WTC11 (cell line): ENCODE results near the gene PAIP2. TPM values are rescaled to one million over a fixed set of nuclear protein-coding genes. Genes with fewer than 3 reads are reported as not detected.

Source experiments
- ATAC-seq: fragments of 200-7000 bp; cut with Tn5 transposase; 2 replicates; pipeline ENCODE4 v1.10.0; 2021; ENCODE audit warnings: mild to moderate bottlenecking, moderate library complexity
- CTCF ChIA-PET: fragments of 300-600 bp; sonication (Branson Sonifier 250); formaldehyde crosslinking; loops from one replicate; lab custom pipeline; 2021; ENCODE audit warnings: antibody characterized with exemption; lab: Charles Lee
- POLR2A ChIA-PET: fragments of 350-600 bp; sonication (Branson Sonifier 250); formaldehyde crosslinking; loops from one replicate; lab custom pipeline; 2021; ENCODE audit warnings: antibody characterized with exemption; lab: Charles Lee
- DNase-seq: peaks from one replicate; pipeline ENCODE4 v3.0.0; 2021; ENCODE audit warnings: low spot score
- H3K27ac Mint-ChIP-seq: 2 replicates; pipeline ENCODE4 v1.8.0; 2021; ENCODE audit warnings: mixed read lengths
- H3K27me3 Mint-ChIP-seq: 2 replicates; pipeline ENCODE4 v1.8.0; 2021; ENCODE audit warnings: low read depth, mild to moderate bottlenecking, moderate library complexity, mixed read lengths
- H3K36me3 Mint-ChIP-seq: 2 replicates; pipeline ENCODE4 v1.8.0; 2021; ENCODE audit warnings: mixed read lengths
- H3K4me1 Mint-ChIP-seq: 2 replicates; pipeline ENCODE4 v1.8.0; 2022; ENCODE audit warnings: mixed read lengths
- H3K4me3 Mint-ChIP-seq: 2 replicates; pipeline ENCODE4 v1.8.0; 2021; ENCODE audit warnings: mild to moderate bottlenecking, moderate library complexity, mixed read lengths
- H3K9me3 Mint-ChIP-seq: 2 replicates; pipeline ENCODE4 v1.8.0; 2021; ENCODE audit warnings: mixed read lengths
- MYBL2 ChIP-seq: sonication (generic); formaldehyde crosslinking; IDR thresholded peaks from 2 replicates; pipeline ENCODE4 v1.8.1; 2023; ENCODE audit warnings: mild to moderate bottlenecking, moderate library complexity, missing genetic modification reagents
- NR3C1 ChIP-seq: sonication (generic); formaldehyde crosslinking; conservative IDR thresholded peaks from 2 replicates; pipeline ENCODE4 v1.8.1; 2023; ENCODE audit warnings: low read depth, mild to moderate bottlenecking, missing genetic modification reagents
- RELA ChIP-seq: sonication (generic); formaldehyde crosslinking; IDR thresholded peaks from 2 replicates; pipeline ENCODE4 v1.8.1; 2022; ENCODE audit warnings: missing genetic modification reagents, mild to moderate bottlenecking, borderline replicate concordance
- ZNF121 ChIP-seq: sonication (generic); formaldehyde crosslinking; IDR thresholded peaks from 2 replicates; pipeline ENCODE4 v1.8.0; 2023; ENCODE audit warnings: missing genetic modification reagents
- total RNA-seq: library from RNA; stranded (reverse); gene quantifications from 3 replicates; pipeline ENCODE4 v1.2.3, GENCODE V29; 2021
- TF ChIP-seq, protein P1 (sequence below): fragments of 250-450 bp; sonication (Bioruptor Pico); IDR thresholded peaks from 2 replicates; pipeline ENCODE4 v1.8.0; 2021; ENCODE audit warnings: mild to moderate bottlenecking
- TF ChIP-seq, protein P2 (sequence below): fragments of 250-450 bp; sonication (Bioruptor Pico); IDR thresholded peaks from 2 replicates; pipeline ENCODE4 v1.9.0; 2021; ENCODE audit warnings: mild to moderate bottlenecking
- TF ChIP-seq, protein P3 (sequence below): sonication (generic); formaldehyde crosslinking; IDR thresholded peaks from 2 replicates; pipeline ENCODE4 v1.8.0; 2022; ENCODE audit warnings: missing genetic modification reagents
- TF ChIP-seq, protein P4 (sequence below): sonication (generic); formaldehyde crosslinking; conservative IDR thresholded peaks from 2 replicates; pipeline ENCODE4 v1.8.1; 2023; ENCODE audit warnings: mild to moderate bottlenecking, low read depth, missing genetic modification reagents, moderate library complexity
- TF ChIP-seq, protein P5 (sequence below): sonication (generic); formaldehyde crosslinking; IDR thresholded peaks from 2 replicates; pipeline ENCODE4 v1.8.1; 2022; ENCODE audit warnings: low read depth, mild to moderate bottlenecking, moderate library complexity, missing genetic modification reagents, borderline replicate concordance
- TF ChIP-seq, protein P6 (sequence below): sonication (generic); formaldehyde crosslinking; IDR thresholded peaks from 2 replicates; pipeline ENCODE4 v1.8.1; 2023; ENCODE audit warnings: mild to moderate bottlenecking, missing genetic modification reagents, moderate library complexity
- TF ChIP-seq, protein P7 (sequence below): sonication (generic); formaldehyde crosslinking; IDR thresholded peaks from 2 replicates; pipeline ENCODE4 v1.8.1; 2022; ENCODE audit warnings: mild to moderate bottlenecking, missing genetic modification reagents, moderate library complexity, borderline replicate concordance
- TF ChIP-seq, protein P8 (sequence below): sonication (generic); formaldehyde crosslinking; IDR thresholded peaks from 2 replicates; pipeline ENCODE4 v1.8.0; 2023; ENCODE audit warnings: mild to moderate bottlenecking, missing genetic modification reagents

PAIP2 gene
- total RNA-seq, 1 experiment from 2014 or later = 126 TPM

DNA sequence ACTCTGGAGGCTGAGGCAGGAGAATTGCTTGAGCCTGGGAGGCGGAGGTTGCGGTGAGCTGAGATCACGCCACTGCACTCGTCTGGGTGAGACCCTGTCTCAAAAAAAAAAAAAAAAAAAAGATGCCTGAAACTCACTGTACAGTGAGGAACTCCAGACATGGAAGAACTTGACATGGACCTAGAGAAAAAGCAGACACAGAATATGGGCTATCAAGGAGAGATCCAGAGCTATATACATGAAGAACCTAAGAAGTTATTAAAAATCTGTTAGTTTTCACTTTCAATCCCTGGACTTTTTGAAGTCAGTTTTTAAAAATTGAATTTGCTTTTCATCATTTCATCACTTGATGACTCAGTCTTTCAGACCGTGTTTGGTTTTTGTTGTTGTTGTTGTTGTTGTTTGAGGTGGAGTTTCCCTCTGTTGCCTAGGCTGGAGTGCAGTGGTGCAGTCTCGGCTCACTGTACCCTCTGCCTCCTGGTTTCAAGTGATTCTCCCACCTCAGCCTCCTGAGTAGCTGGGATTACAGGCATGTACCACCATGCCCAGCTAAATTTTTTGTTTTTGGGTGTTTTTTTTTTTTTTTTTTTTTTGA is 20.3 kb downstream of the PAIP2 start:
- Mint-ChIP-seq H3K4me1 (peaks cover 4% of the 10 kb centered on the region), H3K27me3 (no peaks in the 10 kb centered on the region), H3K27ac (peak overlapping the region; percentile 74; the same call in 1 of the 2 replicates), H3K9me3 (no peaks in the 10 kb centered on the region), H3K4me3 (no peak overlapping the region), H3K36me3 (peaks cover 48% of the 10 kb centered on the region)
- CTCF ChIA-PET = interaction anchor here (0.7 kb wide), 1 partner anchor 65 kb away, joined by 3 read pairs; no protein-coding TSS in a partner anchor
- POLR2A ChIA-PET = interaction anchor here (0.6 kb wide), 1 partner anchor 332 kb away, joined by 6 read pairs; no protein-coding TSS in a partner anchor
- no peak for DNase-seq
- TF ChIP-seq NR3C1 (CRISPR knock-in tag) (no peak), ZNF121 (no peak), MYBL2 (CRISPR knock-in tag) (no peak), RELA (CRISPR knock-in tag) (no peak)
- TF ChIP-seq, protein P1, sequence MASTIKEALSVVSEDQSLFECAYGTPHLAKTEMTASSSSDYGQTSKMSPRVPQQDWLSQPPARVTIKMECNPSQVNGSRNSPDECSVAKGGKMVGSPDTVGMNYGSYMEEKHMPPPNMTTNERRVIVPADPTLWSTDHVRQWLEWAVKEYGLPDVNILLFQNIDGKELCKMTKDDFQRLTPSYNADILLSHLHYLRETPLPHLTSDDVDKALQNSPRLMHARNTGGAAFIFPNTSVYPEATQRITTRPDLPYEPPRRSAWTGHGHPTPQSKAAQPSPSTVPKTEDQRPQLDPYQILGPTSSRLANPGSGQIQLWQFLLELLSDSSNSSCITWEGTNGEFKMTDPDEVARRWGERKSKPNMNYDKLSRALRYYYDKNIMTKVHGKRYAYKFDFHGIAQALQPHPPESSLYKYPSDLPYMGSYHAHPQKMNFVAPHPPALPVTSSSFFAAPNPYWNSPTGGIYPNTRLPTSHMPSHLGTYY (CRISPR knock-in tag) = no peak
- TF ChIP-seq, protein P2, sequence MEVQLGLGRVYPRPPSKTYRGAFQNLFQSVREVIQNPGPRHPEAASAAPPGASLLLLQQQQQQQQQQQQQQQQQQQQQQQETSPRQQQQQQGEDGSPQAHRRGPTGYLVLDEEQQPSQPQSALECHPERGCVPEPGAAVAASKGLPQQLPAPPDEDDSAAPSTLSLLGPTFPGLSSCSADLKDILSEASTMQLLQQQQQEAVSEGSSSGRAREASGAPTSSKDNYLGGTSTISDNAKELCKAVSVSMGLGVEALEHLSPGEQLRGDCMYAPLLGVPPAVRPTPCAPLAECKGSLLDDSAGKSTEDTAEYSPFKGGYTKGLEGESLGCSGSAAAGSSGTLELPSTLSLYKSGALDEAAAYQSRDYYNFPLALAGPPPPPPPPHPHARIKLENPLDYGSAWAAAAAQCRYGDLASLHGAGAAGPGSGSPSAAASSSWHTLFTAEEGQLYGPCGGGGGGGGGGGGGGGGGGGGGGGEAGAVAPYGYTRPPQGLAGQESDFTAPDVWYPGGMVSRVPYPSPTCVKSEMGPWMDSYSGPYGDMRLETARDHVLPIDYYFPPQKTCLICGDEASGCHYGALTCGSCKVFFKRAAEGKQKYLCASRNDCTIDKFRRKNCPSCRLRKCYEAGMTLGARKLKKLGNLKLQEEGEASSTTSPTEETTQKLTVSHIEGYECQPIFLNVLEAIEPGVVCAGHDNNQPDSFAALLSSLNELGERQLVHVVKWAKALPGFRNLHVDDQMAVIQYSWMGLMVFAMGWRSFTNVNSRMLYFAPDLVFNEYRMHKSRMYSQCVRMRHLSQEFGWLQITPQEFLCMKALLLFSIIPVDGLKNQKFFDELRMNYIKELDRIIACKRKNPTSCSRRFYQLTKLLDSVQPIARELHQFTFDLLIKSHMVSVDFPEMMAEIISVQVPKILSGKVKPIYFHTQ (CRISPR knock-in tag) = no peak
- TF ChIP-seq, protein P3, sequence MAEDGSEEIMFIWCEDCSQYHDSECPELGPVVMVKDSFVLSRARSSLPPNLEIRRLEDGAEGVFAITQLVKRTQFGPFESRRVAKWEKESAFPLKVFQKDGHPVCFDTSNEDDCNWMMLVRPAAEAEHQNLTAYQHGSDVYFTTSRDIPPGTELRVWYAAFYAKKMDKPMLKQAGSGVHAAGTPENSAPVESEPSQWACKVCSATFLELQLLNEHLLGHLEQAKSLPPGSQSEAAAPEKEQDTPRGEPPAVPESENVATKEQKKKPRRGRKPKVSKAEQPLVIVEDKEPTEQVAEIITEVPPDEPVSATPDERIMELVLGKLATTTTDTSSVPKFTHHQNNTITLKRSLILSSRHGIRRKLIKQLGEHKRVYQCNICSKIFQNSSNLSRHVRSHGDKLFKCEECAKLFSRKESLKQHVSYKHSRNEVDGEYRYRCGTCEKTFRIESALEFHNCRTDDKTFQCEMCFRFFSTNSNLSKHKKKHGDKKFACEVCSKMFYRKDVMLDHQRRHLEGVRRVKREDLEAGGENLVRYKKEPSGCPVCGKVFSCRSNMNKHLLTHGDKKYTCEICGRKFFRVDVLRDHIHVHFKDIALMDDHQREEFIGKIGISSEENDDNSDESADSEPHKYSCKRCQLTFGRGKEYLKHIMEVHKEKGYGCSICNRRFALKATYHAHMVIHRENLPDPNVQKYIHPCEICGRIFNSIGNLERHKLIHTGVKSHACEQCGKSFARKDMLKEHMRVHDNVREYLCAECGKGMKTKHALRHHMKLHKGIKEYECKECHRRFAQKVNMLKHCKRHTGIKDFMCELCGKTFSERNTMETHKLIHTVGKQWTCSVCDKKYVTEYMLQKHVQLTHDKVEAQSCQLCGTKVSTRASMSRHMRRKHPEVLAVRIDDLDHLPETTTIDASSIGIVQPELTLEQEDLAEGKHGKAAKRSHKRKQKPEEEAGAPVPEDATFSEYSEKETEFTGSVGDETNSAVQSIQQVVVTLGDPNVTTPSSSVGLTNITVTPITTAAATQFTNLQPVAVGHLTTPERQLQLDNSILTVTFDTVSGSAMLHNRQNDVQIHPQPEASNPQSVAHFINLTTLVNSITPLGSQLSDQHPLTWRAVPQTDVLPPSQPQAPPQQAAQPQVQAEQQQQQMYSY = no peak
- TF ChIP-seq, protein P4, sequence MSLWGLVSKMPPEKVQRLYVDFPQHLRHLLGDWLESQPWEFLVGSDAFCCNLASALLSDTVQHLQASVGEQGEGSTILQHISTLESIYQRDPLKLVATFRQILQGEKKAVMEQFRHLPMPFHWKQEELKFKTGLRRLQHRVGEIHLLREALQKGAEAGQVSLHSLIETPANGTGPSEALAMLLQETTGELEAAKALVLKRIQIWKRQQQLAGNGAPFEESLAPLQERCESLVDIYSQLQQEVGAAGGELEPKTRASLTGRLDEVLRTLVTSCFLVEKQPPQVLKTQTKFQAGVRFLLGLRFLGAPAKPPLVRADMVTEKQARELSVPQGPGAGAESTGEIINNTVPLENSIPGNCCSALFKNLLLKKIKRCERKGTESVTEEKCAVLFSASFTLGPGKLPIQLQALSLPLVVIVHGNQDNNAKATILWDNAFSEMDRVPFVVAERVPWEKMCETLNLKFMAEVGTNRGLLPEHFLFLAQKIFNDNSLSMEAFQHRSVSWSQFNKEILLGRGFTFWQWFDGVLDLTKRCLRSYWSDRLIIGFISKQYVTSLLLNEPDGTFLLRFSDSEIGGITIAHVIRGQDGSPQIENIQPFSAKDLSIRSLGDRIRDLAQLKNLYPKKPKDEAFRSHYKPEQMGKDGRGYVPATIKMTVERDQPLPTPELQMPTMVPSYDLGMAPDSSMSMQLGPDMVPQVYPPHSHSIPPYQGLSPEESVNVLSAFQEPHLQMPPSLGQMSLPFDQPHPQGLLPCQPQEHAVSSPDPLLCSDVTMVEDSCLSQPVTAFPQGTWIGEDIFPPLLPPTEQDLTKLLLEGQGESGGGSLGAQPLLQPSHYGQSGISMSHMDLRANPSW (CRISPR knock-in tag) = no peak
- TF ChIP-seq, protein P5, sequence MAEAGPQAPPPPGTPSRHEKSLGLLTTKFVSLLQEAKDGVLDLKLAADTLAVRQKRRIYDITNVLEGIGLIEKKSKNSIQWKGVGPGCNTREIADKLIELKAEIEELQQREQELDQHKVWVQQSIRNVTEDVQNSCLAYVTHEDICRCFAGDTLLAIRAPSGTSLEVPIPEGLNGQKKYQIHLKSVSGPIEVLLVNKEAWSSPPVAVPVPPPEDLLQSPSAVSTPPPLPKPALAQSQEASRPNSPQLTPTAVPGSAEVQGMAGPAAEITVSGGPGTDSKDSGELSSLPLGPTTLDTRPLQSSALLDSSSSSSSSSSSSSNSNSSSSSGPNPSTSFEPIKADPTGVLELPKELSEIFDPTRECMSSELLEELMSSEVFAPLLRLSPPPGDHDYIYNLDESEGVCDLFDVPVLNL (CRISPR knock-in tag) = no peak
- TF ChIP-seq, protein P6, sequence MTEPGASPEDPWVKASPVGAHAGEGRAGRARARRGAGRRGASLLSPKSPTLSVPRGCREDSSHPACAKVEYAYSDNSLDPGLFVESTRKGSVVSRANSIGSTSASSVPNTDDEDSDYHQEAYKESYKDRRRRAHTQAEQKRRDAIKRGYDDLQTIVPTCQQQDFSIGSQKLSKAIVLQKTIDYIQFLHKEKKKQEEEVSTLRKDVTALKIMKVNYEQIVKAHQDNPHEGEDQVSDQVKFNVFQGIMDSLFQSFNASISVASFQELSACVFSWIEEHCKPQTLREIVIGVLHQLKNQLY = no peak
- TF ChIP-seq, protein P7, sequence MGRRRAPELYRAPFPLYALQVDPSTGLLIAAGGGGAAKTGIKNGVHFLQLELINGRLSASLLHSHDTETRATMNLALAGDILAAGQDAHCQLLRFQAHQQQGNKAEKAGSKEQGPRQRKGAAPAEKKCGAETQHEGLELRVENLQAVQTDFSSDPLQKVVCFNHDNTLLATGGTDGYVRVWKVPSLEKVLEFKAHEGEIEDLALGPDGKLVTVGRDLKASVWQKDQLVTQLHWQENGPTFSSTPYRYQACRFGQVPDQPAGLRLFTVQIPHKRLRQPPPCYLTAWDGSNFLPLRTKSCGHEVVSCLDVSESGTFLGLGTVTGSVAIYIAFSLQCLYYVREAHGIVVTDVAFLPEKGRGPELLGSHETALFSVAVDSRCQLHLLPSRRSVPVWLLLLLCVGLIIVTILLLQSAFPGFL = no peak
- TF ChIP-seq, protein P8, sequence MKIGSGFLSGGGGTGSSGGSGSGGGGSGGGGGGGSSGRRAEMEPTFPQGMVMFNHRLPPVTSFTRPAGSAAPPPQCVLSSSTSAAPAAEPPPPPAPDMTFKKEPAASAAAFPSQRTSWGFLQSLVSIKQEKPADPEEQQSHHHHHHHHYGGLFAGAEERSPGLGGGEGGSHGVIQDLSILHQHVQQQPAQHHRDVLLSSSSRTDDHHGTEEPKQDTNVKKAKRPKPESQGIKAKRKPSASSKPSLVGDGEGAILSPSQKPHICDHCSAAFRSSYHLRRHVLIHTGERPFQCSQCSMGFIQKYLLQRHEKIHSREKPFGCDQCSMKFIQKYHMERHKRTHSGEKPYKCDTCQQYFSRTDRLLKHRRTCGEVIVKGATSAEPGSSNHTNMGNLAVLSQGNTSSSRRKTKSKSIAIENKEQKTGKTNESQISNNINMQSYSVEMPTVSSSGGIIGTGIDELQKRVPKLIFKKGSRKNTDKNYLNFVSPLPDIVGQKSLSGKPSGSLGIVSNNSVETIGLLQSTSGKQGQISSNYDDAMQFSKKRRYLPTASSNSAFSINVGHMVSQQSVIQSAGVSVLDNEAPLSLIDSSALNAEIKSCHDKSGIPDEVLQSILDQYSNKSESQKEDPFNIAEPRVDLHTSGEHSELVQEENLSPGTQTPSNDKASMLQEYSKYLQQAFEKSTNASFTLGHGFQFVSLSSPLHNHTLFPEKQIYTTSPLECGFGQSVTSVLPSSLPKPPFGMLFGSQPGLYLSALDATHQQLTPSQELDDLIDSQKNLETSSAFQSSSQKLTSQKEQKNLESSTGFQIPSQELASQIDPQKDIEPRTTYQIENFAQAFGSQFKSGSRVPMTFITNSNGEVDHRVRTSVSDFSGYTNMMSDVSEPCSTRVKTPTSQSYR (CRISPR knock-in tag) = no peak
- ATAC-seq = no peak
